SU-DHL-6 (cell line): Measurements from ENCODE around the gene ARHGEF17.
A peak's percentile ranks its signal among the peaks of the same experiment; 100 is the strongest.

ENCODE experiments used
- H2AFZ ChIP-seq: fragments of 200-600 bp; sonication (generic); 2 replicates; pipeline ENCODE4 v1.6.1; 2014; ENCODE audit warnings: low read depth, mild to moderate bottlenecking, moderate library complexity, mixed read lengths, antibody characterized with exemption, low read length; ENCODE audit not compliant: severe bottlenecking
- H3F3A ChIP-seq: fragments of 200-600 bp; shearing (Covaris generic); 2 replicates; pipeline ENCODE4 v1.6.0; 2016; ENCODE audit warnings: antibody characterized with exemption, mild to moderate bottlenecking; ENCODE audit not compliant: insufficient read depth
- H3K27ac ChIP-seq: fragments of 200-600 bp; sonication (generic); 2 replicates; pipeline ENCODE4 v1.5.1; 2016; ENCODE audit warnings: low read depth, mild to moderate bottlenecking, low read length, moderate library complexity, mixed read lengths
- H3K27me3 ChIP-seq: fragments of 200-600 bp; sonication (generic), shearing (Covaris generic); 2 replicates; pipeline ENCODE4 v1.6.0; 2014; ENCODE audit warnings: mild to moderate bottlenecking, low read length
- H3K36me3 ChIP-seq: fragments of 200-600 bp; sonication (generic); 2 replicates; pipeline ENCODE4 v1.6.1; 2014; ENCODE audit warnings: mild to moderate bottlenecking, low read length, mixed read lengths
- H3K4me2 ChIP-seq: fragments of 300-600, 200-600 bp; shearing (Covaris generic), sonication (generic); 2 replicates; pipeline ENCODE4 v1.6.0; 2014; ENCODE audit warnings: low read length, low read depth, mild to moderate bottlenecking; ENCODE audit not compliant: poor library complexity, severe bottlenecking
- H3K4me3 ChIP-seq: fragments of 200-600 bp; sonication (generic); 2 replicates; pipeline ENCODE4 v1.5.1; 2014; ENCODE audit warnings: antibody characterized with exemption, low read length, mild to moderate bottlenecking, mixed read lengths; ENCODE audit not compliant: insufficient read depth, poor library complexity, severe bottlenecking
- H3K79me2 ChIP-seq: fragments of 200-600 bp; sonication (generic); 2 replicates; pipeline ENCODE4 v1.6.1; 2014; ENCODE audit warnings: mild to moderate bottlenecking, low read length, moderate library complexity; ENCODE audit not compliant: insufficient read depth
- H3K9ac ChIP-seq: fragments of 200-600 bp; sonication (generic); 2 replicates; pipeline ENCODE4 v1.7.0; 2014; ENCODE audit warnings: mild to moderate bottlenecking, low read length
- H3K9me2 ChIP-seq: fragments of 200-600 bp; sonication (generic); replicated peaks from 2 replicates; pipeline ENCODE4 v1.6.1; 2014; ENCODE audit warnings: low read length; ENCODE audit not compliant: insufficient read depth
- H3K9me3 ChIP-seq: fragments of 200-600 bp; sonication (generic); 2 replicates; pipeline ENCODE4 v1.6.1; 2014; ENCODE audit warnings: low read length, mixed read lengths; ENCODE audit not compliant: insufficient read depth
- H4K20me1 ChIP-seq: fragments of 200-600 bp; sonication (generic); 2 replicates; pipeline ENCODE4 v1.6.1; 2014; ENCODE audit warnings: low read depth, mild to moderate bottlenecking, antibody characterized with exemption, low read length, moderate library complexity, mixed read lengths
- CTCF ChIP-seq: fragments of 200-600 bp; sonication (generic); IDR thresholded peaks from one replicate; pipeline ENCODE4 v1.5.1; 2017; ENCODE audit warnings: antibody characterized with exemption, mild to moderate bottlenecking, low read length, moderate library complexity; ENCODE audit not compliant: insufficient read depth, poor library complexity, severe bottlenecking
- EZH2phosphoT487 ChIP-seq: fragments of 200-600 bp; sonication (generic), shearing (Covaris generic); conservative IDR thresholded peaks from 2 replicates; pipeline ENCODE4 v1.6.1; 2018; ENCODE audit warnings: mild to moderate bottlenecking, antibody characterized with exemption, low read length, moderate library complexity, mixed read lengths

The ARHGEF17 gene

GRCh38 chr11:73308003-73308960 is at the start of gene ARHGEF17:
Gene ARHGEF17 (plus strand): TSS chr11:73308276. CDS start chr11:73308639, 363 bp downstream.
- Histone ChIP-seq H4K20me1 (no peaks in the 10 kb centered on the region), H3F3A (no peaks in the 10 kb centered on the region), H3K9me3 (no peaks in the 10 kb centered on the region), H3K4me3 (peak within 1 kb of the TSS; percentile 84), H3K36me3 (no peaks in the 10 kb centered on the region), H3K27me3 (no peaks in the 10 kb centered on the region), H3K4me2 (peak within 1 kb of the TSS; percentile 94), H2AFZ (peak within 1 kb of the TSS; percentile 97), H3K9ac (peak within 1 kb of the TSS; percentile 55), H3K79me2 (no peaks in the 10 kb centered on the region), H3K27ac (no peak within 1 kb of the TSS), H3K9me2 (no peaks in the 10 kb centered on the region)
- TF ChIP-seq EZH2phosphoT487 (no peak), CTCF (no peak)

DNA sequence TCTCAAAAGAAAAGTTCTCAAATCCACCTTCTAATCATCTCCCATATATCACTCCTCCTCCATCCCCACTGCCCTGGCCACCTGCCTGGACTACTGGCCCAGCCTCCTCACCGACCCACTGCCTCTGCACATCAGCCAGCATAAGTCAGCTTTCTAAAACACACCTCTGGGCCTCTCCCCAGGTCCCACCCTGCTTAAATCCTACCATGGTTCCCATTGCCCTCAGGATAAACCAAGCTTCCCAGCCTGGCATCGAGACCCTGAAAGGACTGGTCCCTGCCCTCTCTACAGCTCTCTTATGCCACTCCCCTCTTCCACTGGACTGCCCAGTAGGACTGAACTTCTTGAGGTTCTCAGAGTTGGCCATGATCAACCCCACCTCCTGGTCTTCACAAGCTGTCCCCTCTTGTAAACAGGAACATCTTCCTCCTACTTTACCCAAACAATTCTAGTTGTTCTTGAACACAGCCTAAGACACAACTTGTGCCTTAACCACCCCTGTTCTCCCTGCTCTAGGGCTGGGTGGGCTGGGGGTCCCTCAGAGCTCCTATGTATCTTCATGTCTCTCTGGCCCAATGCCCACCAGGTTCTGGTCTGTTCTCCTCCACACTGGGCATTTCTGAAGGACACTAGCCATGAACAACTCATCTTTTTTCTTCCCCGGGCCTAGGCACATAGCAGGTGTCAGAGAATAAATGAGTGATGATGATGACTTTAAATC is 48.5 kb upstream of the ARHGEF17 start:
- no peaks in the 10 kb centered on the region for H3K9me2 ChIP-seq
- H3K27ac ChIP-seq = no peak overlapping the region
- H4K20me1 ChIP-seq = no peaks in the 10 kb centered on the region
- TF ChIP-seq EZH2phosphoT487 = no peak
- no peak for TF ChIP-seq CTCF
- no peaks in the 10 kb centered on the region for H3K9me3 ChIP-seq
- H3K4me2 ChIP-seq = no peak overlapping the region
- H3K4me3 ChIP-seq = no peak overlapping the region
- H2AFZ ChIP-seq = no peak overlapping the region
- H3F3A ChIP-seq = no peaks in the 10 kb centered on the region
- H3K27me3 ChIP-seq = no peaks in the 10 kb centered on the region
- H3K36me3 ChIP-seq = no peaks in the 10 kb centered on the region
- H3K9ac ChIP-seq = no peak overlapping the region
- H3K79me2 ChIP-seq = no peaks in the 10 kb centered on the region

DNA sequence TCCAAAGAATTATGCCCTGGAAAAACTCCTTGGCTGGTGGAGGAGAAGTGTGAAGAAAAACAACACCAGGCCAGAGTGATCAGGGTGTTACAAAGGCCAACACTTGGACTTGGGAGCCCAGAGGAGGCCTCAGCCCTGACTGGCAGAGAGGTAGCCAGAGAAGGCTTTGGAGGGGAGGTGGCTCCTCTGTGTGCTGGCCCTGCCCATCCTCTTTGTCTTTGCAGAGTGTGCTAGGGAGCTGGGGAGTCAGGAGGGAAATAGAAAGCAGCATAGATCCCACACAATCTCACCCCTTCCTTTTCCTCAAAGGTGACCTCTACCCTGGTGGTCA is 48.0 kb upstream of the ARHGEF17 start:
- no peaks in the 10 kb centered on the region for H3K27me3 ChIP-seq
- H3K4me2 ChIP-seq = no peak overlapping the region
- no peak overlapping the region for H2AFZ ChIP-seq
- no peaks in the 10 kb centered on the region for H3K9me2 ChIP-seq
- no peak overlapping the region for H3K4me3 ChIP-seq
- no peaks in the 10 kb centered on the region for H3F3A ChIP-seq
- no peaks in the 10 kb centered on the region for H3K9me3 ChIP-seq
- no peaks in the 10 kb centered on the region for H4K20me1 ChIP-seq
- no peak for TF ChIP-seq CTCF
- TF ChIP-seq EZH2phosphoT487 = no peak
- H3K36me3 ChIP-seq = no peaks in the 10 kb centered on the region
- no peak overlapping the region for H3K9ac ChIP-seq
- H3K27ac ChIP-seq = no peak overlapping the region
- H3K79me2 ChIP-seq = no peaks in the 10 kb centered on the region
